Right atrium auricular region (tissue), 2 donors: ENCODE data around the gene PDRG1. TPM values are rescaled to one million over a fixed set of nuclear protein-coding genes. Genes with fewer than 3 reads are reported as not detected.

Source experiments
- DNase-seq: peaks from one replicate; pipeline ENCODE4 v3.0.0-alpha.2; 2019; ENCODE audit warnings: low spot score
- H3K27ac ChIP-seq, 2 donors: fragments of 200-600 bp; sonication (generic); 1 replicate in 1 of 2; 2 replicates in 1 of 2; pipeline ENCODE4 v1.5.1; 2016 to 2019
- H3K27me3 ChIP-seq, 2 donors: fragments of 200-600 bp; sonication (generic); one replicate each; pipeline versions ENCODE4 v1.5.1 to v1.6.0; 2017 to 2019
- H3K36me3 ChIP-seq: fragments of 200-600 bp; sonication (generic); one replicate; pipeline ENCODE4 v1.5.1; 2016
- H3K4me1 ChIP-seq, 2 donors: fragments of 200-600 bp; sonication (generic); one replicate each; pipeline versions ENCODE4 v1.5.1 to v1.6.0; 2017 to 2019
- H3K4me3 ChIP-seq, 2 donors: fragments of 200-600 bp; sonication (generic); 1 replicate in 1 of 2; 2 replicates in 1 of 2; pipeline ENCODE4 v1.5.1; 2017 to 2019; ENCODE audit warnings: mild to moderate bottlenecking in 1 of 2, moderate library complexity in 1 of 2
- H3K9me3 ChIP-seq, 2 donors: fragments of 200-600 bp; sonication (generic); one replicate each; pipeline ENCODE4 v1.5.1; 2019
- CTCF ChIP-seq, 2 donors: fragments of 200-600 bp; sonication (generic); IDR thresholded peaks; one replicate each; pipeline ENCODE4 v1.5.1; 2019; ENCODE audit warnings: antibody characterized with exemption in 2 of 2
- total RNA-seq, 2 donors: library from RNA; depleted of rRNA; stranded (reverse); fragments of >200 nt; gene quantifications; one replicate each; pipeline ENCODE4 v1.1.0, GENCODE V29; 2016

The PDRG1 gene
- total RNA-seq, 2 donors from 2014 or later = 4.9 to 5.7 TPM

DNA sequence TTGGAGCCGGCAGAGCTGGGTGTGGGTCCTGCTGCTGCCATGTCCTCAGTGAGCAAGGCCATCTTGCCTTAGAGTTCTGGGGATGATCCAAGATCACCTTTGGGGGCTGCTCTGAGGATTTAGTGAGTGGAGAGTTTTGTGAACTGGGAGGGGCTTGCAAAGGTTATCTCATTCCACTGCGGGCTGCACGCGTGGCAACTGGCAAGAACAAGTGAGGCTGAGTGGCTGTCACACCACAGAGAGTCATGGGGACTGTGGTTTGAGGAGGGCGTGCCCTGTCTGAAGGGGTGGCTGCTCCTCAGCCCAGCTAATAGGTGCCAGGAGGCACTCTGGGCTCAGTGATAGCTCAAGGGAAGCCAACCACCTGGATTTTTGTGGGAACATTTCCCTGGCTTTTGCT, 43.8 kb downstream of the PDRG1 start:
- H3K4me3 ChIP-seq = no peak overlapping the region
- no peak for TF ChIP-seq CTCF (IDR thresholded peaks at IDR 0.05)
- H3K9me3 ChIP-seq = no peaks in the 10 kb centered on the region
- H3K36me3 ChIP-seq = no peaks in the 10 kb centered on the region
- no peak for DNase-seq
- H3K27ac ChIP-seq = no peak overlapping the region
- H3K27me3 ChIP-seq = no peaks in the 10 kb centered on the region
- H3K4me1 ChIP-seq = no peaks in the 10 kb centered on the region

DNA sequence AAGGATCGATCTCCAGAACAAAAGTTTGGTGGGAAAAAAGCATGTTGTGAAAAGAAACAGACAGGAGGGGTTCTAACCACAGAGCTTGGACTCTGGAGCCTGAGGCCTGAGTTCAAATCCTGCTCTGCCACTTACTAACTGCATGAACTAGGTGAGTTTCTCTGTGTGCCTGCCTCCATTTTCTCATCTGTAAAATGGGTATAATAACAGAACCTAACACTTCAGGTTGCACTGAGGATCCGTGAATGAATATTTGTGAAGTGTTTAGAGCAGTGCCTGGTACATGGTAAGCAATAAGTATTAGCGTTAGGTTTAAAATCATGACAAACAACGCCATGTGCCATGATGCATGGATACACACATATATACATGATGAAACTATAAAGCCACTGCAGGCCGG, 44.8 kb downstream of the PDRG1 start:
- H3K9me3 ChIP-seq = no peaks in the 10 kb centered on the region
- H3K27me3 ChIP-seq = no peaks in the 10 kb centered on the region
- H3K4me1 ChIP-seq = no peaks in the 10 kb centered on the region
- no peak for DNase-seq
- H3K36me3 ChIP-seq = no peaks in the 10 kb centered on the region
- no peak for TF ChIP-seq CTCF (IDR thresholded peaks at IDR 0.05)
- H3K4me3 ChIP-seq = no peak overlapping the region
- H3K27ac ChIP-seq = no peak overlapping the region

GRCh38 chr20:31906001-31906400, 45.8 kb downstream of the PDRG1 start:
- no peak overlapping the region for H3K27ac ChIP-seq
- no peaks in the 10 kb centered on the region for H3K27me3 ChIP-seq
- H3K4me1 ChIP-seq = no peaks in the 10 kb centered on the region
- TF ChIP-seq CTCF (IDR thresholded peaks at IDR 0.05) = no peak
- H3K9me3 ChIP-seq = no peaks in the 10 kb centered on the region
- DNase-seq = no peak
- H3K4me3 ChIP-seq = no peak overlapping the region
- H3K36me3 ChIP-seq = no peaks in the 10 kb centered on the region

GRCh38 chr20:31903627-31904386, 48.0 kb downstream of the PDRG1 start:
- H3K9me3 ChIP-seq = no peaks in the 10 kb centered on the region
- TF ChIP-seq CTCF (IDR thresholded peaks at IDR 0.05) = no peak
- no peaks in the 10 kb centered on the region for H3K36me3 ChIP-seq
- no peaks in the 10 kb centered on the region for H3K27me3 ChIP-seq
- no peak for DNase-seq
- no peaks in the 10 kb centered on the region for H3K4me1 ChIP-seq
- H3K4me3 ChIP-seq = no peak overlapping the region
- H3K27ac ChIP-seq = no peak overlapping the region

- TF ChIP-seq CTCF (IDR thresholded peaks at IDR 0.05) = no peak
- H3K4me3 ChIP-seq = no peak overlapping the region
- no peak overlapping the region for H3K27ac ChIP-seq
- no peaks in the 10 kb centered on the region for H3K27me3 ChIP-seq
- no peaks in the 10 kb centered on the region for H3K4me1 ChIP-seq
- no peaks in the 10 kb centered on the region for H3K9me3 ChIP-seq
- DNase-seq = no peak
- no peaks in the 10 kb centered on the region for H3K36me3 ChIP-seq
Observed at GRCh38 chr20:31901615-31902014, 50.2 kb downstream of the PDRG1 start.

DNA sequence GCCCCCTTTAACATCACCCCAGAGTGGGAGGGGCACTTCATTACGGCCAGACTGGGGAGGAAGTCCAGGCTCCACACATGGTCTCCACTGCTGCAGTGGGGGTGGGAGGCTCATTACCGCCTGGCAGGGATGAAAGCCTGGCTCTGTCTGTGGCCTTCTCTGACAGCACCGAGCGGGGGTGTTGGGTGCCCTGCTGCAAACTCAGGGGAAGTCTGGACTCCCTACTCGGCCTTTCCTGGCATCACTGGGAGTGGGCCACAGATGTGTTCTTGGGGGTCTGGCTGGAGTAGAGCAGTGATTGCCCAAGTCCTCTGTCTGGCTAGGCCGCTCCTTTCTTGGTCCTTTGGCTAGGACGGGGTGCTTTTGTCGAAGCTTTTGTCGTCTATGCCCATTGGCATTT, 54.3 kb downstream of the PDRG1 start:
- H3K4me1 ChIP-seq = no peaks in the 10 kb centered on the region
- H3K4me3 ChIP-seq = no peak overlapping the region
- no peak overlapping the region for H3K27ac ChIP-seq
- no peaks in the 10 kb centered on the region for H3K27me3 ChIP-seq
- no peak for TF ChIP-seq CTCF (IDR thresholded peaks at IDR 0.05)
- no peak for DNase-seq
- no peaks in the 10 kb centered on the region for H3K36me3 ChIP-seq
- no peaks in the 10 kb centered on the region for H3K9me3 ChIP-seq
